DND-41 (cell line): ENCODE measurements around the gene COPE.

Source experiments
- ATAC-seq: fragments of 200-7000 bp; cut with Tn5 transposase; 3 replicates; pipeline ENCODE4 v1.9.1; 2021; ENCODE audit warnings: low read depth; ENCODE audit not compliant: insufficient read depth
- DNase-seq: peaks from one replicate; pipeline ENCODE4 v3.0.0-alpha.2; 2020
- H2AFZ ChIP-seq: 2 replicates; pipeline ENCODE4 v1.6.0; 2012; ENCODE audit warnings: low read depth, low read length
- H3K27ac ChIP-seq: 2 replicates; pipeline ENCODE4 v1.5.1; 2012; ENCODE audit warnings: low read length, inconsistent platforms
- H3K27me3 ChIP-seq: fragments of 200-600 bp; sonication (generic); 2 replicates; pipeline ENCODE4 v1.6.0; 2012; ENCODE audit warnings: low read length, mild to moderate bottlenecking, inconsistent platforms; ENCODE audit not compliant: insufficient read depth, poor library complexity
- H3K36me3 ChIP-seq: 2 replicates; pipeline ENCODE4 v1.5.1; 2012; ENCODE audit warnings: low read length, inconsistent platforms; ENCODE audit not compliant: insufficient read depth
- H3K4me1 ChIP-seq: 2 replicates; pipeline ENCODE4 v1.5.1; 2012; ENCODE audit warnings: mild to moderate bottlenecking, low read length; ENCODE audit not compliant: insufficient read depth
- H3K4me2 ChIP-seq: 2 replicates; pipeline ENCODE4 v1.6.0; 2012; ENCODE audit warnings: mild to moderate bottlenecking, moderate library complexity, low read length, inconsistent platforms; ENCODE audit not compliant: insufficient read depth
- H3K4me3 ChIP-seq, 2 experiments: fragments of 200-600 bp in 1 of 2; shearing (Covaris generic) in 1 of 2; 2 replicates each; pipeline ENCODE4 v1.5.1; 2012 to 2016; ENCODE audit warnings: inconsistent platforms in 2 of 2, low read length in 2 of 2, mild to moderate bottlenecking in 2 of 2, low read depth in 1 of 2, moderate library complexity in 1 of 2
- H3K79me2 ChIP-seq: 2 replicates; pipeline ENCODE4 v1.6.0; 2012; ENCODE audit warnings: low read length, inconsistent platforms; ENCODE audit not compliant: insufficient read depth
- H3K9ac ChIP-seq: 2 replicates; pipeline ENCODE4 v1.6.0; 2012; ENCODE audit warnings: low read depth, mild to moderate bottlenecking, inconsistent platforms, low read length, moderate library complexity
- H3K9me3 ChIP-seq: 2 replicates; pipeline ENCODE4 v1.5.1; 2012; ENCODE audit warnings: low read length, moderate library complexity, mild to moderate bottlenecking, inconsistent platforms; ENCODE audit not compliant: insufficient read depth, severe bottlenecking
- H4K20me1 ChIP-seq: 2 replicates; pipeline ENCODE4 v1.6.0; 2012; ENCODE audit warnings: low read length; ENCODE audit not compliant: insufficient read depth
- EZH2 ChIP-seq: IDR thresholded peaks from 3 replicates; pipeline ENCODE4 v1.6.1; 2012; ENCODE audit warnings: borderline replicate concordance, low read depth, mild to moderate bottlenecking, moderate library complexity, low read length, inconsistent platforms; ENCODE audit not compliant: severe bottlenecking
- TF ChIP-seq, protein P1 (sequence below): IDR thresholded peaks from 2 replicates; pipeline ENCODE4 v1.5.1; 2012; ENCODE audit warnings: borderline replicate concordance, low read length, moderate library complexity, mild to moderate bottlenecking; ENCODE audit not compliant: poor library complexity, severe bottlenecking; ENCODE audit errors: extremely low read depth

The COPE gene

DNA sequence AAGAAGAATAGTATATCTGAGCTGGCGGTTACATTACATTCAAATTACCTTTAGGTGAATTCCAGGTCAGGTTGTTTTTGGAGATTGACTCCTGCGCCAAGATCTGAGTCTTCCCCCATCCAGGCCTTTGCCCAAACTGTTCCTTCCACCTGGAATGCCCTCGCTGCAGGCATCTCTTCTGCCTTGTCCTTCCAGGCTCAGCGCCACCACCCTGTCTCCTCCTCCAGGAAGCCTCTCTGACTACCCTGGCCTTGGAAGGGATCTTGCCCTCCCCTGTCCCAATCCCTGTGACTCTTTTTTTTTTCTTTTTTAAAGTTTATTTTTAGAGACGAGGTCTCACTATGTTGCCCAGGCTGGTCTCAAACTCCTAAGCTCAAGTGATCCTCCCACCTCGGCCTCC, 23.5 kb upstream of the COPE start:
- Histone ChIP-seq H3K36me3 (no peaks in the 10 kb centered on the region), H3K4me1 (peaks cover 17% of the 10 kb centered on the region), H3K9ac (no peak overlapping the region), H3K27me3 (no peaks in the 10 kb centered on the region), H3K4me2 (no peak overlapping the region), H3K27ac (no peak overlapping the region), H3K4me3 (no peak overlapping the region), H4K20me1 (no peaks in the 10 kb centered on the region), H2AFZ (no peak overlapping the region), H3K79me2 (no peaks in the 10 kb centered on the region), H3K9me3 (no peaks in the 10 kb centered on the region)
- DNase-seq = no peak
- no peak for ATAC-seq
- TF ChIP-seq, protein P1, sequence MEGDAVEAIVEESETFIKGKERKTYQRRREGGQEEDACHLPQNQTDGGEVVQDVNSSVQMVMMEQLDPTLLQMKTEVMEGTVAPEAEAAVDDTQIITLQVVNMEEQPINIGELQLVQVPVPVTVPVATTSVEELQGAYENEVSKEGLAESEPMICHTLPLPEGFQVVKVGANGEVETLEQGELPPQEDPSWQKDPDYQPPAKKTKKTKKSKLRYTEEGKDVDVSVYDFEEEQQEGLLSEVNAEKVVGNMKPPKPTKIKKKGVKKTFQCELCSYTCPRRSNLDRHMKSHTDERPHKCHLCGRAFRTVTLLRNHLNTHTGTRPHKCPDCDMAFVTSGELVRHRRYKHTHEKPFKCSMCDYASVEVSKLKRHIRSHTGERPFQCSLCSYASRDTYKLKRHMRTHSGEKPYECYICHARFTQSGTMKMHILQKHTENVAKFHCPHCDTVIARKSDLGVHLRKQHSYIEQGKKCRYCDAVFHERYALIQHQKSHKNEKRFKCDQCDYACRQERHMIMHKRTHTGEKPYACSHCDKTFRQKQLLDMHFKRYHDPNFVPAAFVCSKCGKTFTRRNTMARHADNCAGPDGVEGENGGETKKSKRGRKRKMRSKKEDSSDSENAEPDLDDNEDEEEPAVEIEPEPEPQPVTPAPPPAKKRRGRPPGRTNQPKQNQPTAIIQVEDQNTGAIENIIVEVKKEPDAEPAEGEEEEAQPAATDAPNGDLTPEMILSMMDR = no peak
- TF ChIP-seq EZH2 = no peak

DNA sequence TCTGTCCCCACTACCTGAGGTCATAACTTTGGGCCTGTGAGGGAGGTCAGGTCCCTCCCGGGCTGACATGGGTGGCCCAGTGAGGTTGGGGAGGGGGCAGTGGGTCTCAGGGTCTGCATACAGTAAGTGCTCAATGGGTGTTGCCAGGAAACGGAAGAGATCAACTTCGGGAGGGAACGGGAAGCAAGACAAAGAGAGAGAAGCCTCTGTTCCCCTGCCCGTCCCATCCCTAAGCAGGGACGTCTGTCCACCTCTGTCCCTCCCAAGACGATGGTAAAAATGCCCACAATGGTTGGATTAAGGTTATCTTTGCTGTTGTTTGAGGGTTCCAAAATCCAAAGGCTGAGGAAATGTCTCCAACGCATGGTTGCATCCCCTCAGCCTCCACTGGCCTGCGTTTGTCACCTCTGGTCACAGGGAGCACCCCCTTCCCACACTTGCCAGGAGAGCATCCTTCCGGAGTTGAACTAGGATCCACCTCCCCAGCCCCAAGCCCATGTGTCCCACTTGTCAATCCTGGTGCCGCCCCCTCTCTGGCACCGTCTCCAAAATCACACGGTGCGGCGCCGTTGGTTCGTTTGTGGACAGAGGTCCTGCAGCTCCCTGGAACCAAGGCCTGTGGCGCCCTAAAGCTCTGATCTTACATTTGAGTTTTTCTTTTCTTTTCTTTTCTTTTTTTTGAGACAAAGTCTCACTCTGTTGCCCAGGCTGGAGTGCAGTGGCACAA, 22.6 kb upstream of the COPE start:
- Histone ChIP-seq H3K27me3 (no peaks in the 10 kb centered on the region), H3K9me3 (no peaks in the 10 kb centered on the region), H3K4me3 (peak overlapping the region in 1 of 2 experiments; percentile 45; a peak in 1 of 4 replicates), H3K4me2 (peak overlapping the region; percentile 60), H4K20me1 (no peaks in the 10 kb centered on the region), H3K9ac (no peak overlapping the region), H3K27ac (no peak overlapping the region), H2AFZ (peak overlapping the region; percentile 68), H3K79me2 (no peaks in the 10 kb centered on the region), H3K4me1 (peaks cover 17% of the 10 kb centered on the region), H3K36me3 (no peaks in the 10 kb centered on the region)
- no peak for DNase-seq
- TF ChIP-seq, protein P1 = no peak
- TF ChIP-seq EZH2 = no peak
- no peak for ATAC-seq

DNA sequence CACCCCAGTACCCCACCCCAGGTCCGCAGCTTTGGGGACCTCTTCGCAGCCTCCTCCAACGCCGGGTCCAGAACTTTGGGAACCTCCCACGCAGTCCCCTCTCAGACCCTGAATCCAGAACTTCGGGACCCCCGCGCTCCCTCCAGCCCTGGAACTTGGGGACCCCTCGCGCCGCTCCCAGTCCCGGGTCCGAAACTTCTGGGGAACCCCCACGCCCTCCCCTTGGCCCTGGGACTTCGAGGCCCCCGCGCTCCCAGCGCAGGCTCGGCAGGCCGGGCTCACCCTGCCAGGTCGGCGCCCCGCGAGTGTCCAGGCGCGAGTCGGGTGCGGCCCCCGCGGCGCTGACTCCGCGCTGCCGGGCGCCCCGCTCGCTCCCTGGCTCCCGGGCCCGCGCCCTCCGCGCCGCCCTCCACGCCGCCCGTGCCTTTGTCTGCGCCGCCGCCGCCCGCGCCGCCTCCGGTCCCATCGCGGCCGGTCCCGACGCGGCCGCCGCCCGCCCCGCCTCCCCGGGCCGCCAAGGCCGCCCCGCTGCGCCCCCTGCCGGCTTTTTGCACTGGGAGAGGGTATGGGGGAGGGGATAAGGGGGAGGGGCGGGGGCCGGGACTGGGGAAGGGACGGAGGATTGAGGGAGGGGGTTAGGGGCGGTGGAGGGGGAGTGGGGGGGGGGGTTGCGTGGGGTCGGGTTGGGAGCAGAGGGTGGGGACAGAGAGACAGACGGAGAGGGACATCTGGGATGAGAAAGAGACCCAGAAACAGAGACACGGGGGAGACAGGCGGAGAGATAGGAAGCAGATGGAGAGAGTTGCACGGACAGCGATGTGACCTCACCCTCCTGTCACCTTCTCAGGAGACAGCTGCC, 21.8 kb upstream of the COPE start, which contains the start of gene HOMER3:
Gene HOMER3 (minus strand): TSS at position 449 of the 859 bp plus-strand sequence. CDS start 2,235 bp downstream, outside the sequence.
- DNase-seq = peak; percentile 78
- Histone ChIP-seq H3K36me3 (no peaks in the 10 kb centered on the region), H3K4me1 (peaks cover 17% of the 10 kb centered on the region), H3K4me2 (peak within 1 kb of the TSS; percentile 92), H4K20me1 (no peaks in the 10 kb centered on the region), H3K9ac (peak within 1 kb of the TSS; percentile 82), H3K27me3 (no peaks in the 10 kb centered on the region), H3K79me2 (no peaks in the 10 kb centered on the region), H3K27ac (no peak within 1 kb of the TSS; the same call in 1 of the 2 replicates), H3K9me3 (no peaks in the 10 kb centered on the region), H2AFZ (peak within 1 kb of the TSS; percentile 80), H3K4me3 (peak within 1 kb of the TSS; percentile 36 to 67; a peak in 3 of 4 replicates)
- ATAC-seq = peak; percentile 91
- no peak for TF ChIP-seq EZH2
- TF ChIP-seq, protein P1 = peak; percentile 47
